Measurements from ENCODE around the gene CLSTN1. TPM values are rescaled to one million over a fixed set of nuclear protein-coding genes. Genes with fewer than 3 reads are reported as not detected.

CLSTN1 gene
- polyA plus RNA-seq, 1 of the 3 experiments (the other 2 are of a cell fraction), result 59.6 TPM

GRCh38 chr1:9824702-9825089 is 931 bp upstream of the CLSTN1 start:
- Histone ChIP-seq H3K9ac (no peak overlapping the region), H3K27ac (ENCODE audit: low read depth in 2 of 2, low read length in 1 of 2) (no peak overlapping the region), H3K79me2 (ENCODE audit: insufficient read depth) (peaks cover 33% of the 10 kb centered on the region), H3K4me3 (ENCODE audit: low read depth in 2 of 2, low read length in 1 of 2) (peak overlapping the region in 1 of 2 experiments; percentile 58; a peak in 1 of 4 replicates), H3K36me3 (replicated peaks in 1 of 2; ENCODE audit: control insufficient read depth in 1 of 2, insufficient read depth in 2 of 2, low read length in 1 of 2) (peaks cover 0 to 1% of the 10 kb centered on the region in 2 experiments), H4K20me1 (ENCODE audit: insufficient read depth) (peaks cover 25% of the 10 kb centered on the region), H3K9me3 (no peaks in the 10 kb centered on the region), H2AFZ (ENCODE audit: low read depth) (peak overlapping the region; percentile 83; the same call in 1 of the 2 replicates), H3K27me3 (ENCODE audit: insufficient read depth) (no peaks in the 10 kb centered on the region), H3K9me2 (no peaks in the 10 kb centered on the region), H3K4me2 (peak overlapping the region; percentile 47; the same call in 1 of the 2 replicates), H3K4me1 (ENCODE audit: control insufficient read depth in 1 of 2, insufficient read depth in 2 of 2, low read depth in 1 of 2, low read length in 1 of 2) (peaks cover 0 to 21% of the 10 kb centered on the region in 2 experiments; a peak in 3 of 4 replicates), H3F3A (replicated peaks; ENCODE audit: insufficient read depth) (peaks cover 27% of the 10 kb centered on the region)
- TF ChIP-seq FOXM1 (IDR thresholded peaks at IDR 0.05; ENCODE audit: low read depth), result no peak
- no peak for DNase-seq
- ChIA-PET CTCF (interaction anchor here (0.8 kb wide), 1 partner anchor 11 kb away, joined by 3 read pairs; no protein-coding TSS in a partner anchor), POLR2A (no interaction called here)
- WGBS (ENCODE audit: low lambda C conversion rate), result 76% methylated on average over 11 of the region's 12 CpGs

GRCh38 chr1:9823693-9823942 is 147 bp downstream of the CLSTN1 start:
- Histone ChIP-seq H3F3A (replicated peaks; ENCODE audit: insufficient read depth) (peaks cover 30% of the 10 kb centered on the region), H3K4me1 (ENCODE audit: control insufficient read depth in 1 of 2, insufficient read depth in 2 of 2, low read depth in 1 of 2, low read length in 1 of 2) (peaks cover 0 to 21% of the 10 kb centered on the region in 2 experiments; a peak in 3 of 4 replicates), H3K9me2 (no peaks in the 10 kb centered on the region), H3K4me3 (ENCODE audit: low read depth in 2 of 2, low read length in 1 of 2) (peak overlapping the region; percentile 74 to 92), H4K20me1 (ENCODE audit: insufficient read depth) (peaks cover 25% of the 10 kb centered on the region), H2AFZ (ENCODE audit: low read depth) (no peak overlapping the region), H3K36me3 (replicated peaks in 1 of 2; ENCODE audit: control insufficient read depth in 1 of 2, insufficient read depth in 2 of 2, low read length in 1 of 2) (peaks cover 0 to 5% of the 10 kb centered on the region in 2 experiments), H3K27ac (ENCODE audit: low read depth in 2 of 2, low read length in 1 of 2) (peak overlapping the region in 1 of 2 experiments; percentile 69; a peak in 2 of 4 replicates), H3K9me3 (no peaks in the 10 kb centered on the region), H3K4me2 (no peak overlapping the region), H3K9ac (peak overlapping the region; percentile 76; the same call in 1 of the 2 replicates), H3K27me3 (ENCODE audit: insufficient read depth) (no peaks in the 10 kb centered on the region), H3K79me2 (ENCODE audit: insufficient read depth) (peaks cover 44% of the 10 kb centered on the region)
- DNase-seq, result peak; percentile 83
- TF ChIP-seq POLR2AphosphoS5 (IDR thresholded peaks at IDR 0.05; ENCODE audit: low read depth, low read length), result peak; percentile 38; the same call in 1 of the 2 replicates
- TF ChIP-seq RXRA (IDR thresholded peaks at IDR 0.05; ENCODE audit: borderline replicate concordance, low read depth), result no peak
- ChIA-PET POLR2A (no interaction called here), CTCF (no interaction called here)
- no CpG with 5 or more reads among the region's 40 CpGs for WGBS (ENCODE audit: low lambda C conversion rate)

GRCh38 chr1:9822897-9823692 is 670 bp downstream of the CLSTN1 start:
- Histone ChIP-seq H2AFZ (ENCODE audit: low read depth) (no peak overlapping the region), H3K27me3 (ENCODE audit: insufficient read depth) (no peaks in the 10 kb centered on the region), H3K9me3 (no peaks in the 10 kb centered on the region), H3K9me2 (no peaks in the 10 kb centered on the region), H3K9ac (peak overlapping the region; percentile 76), H3K36me3 (replicated peaks in 1 of 2; ENCODE audit: control insufficient read depth in 1 of 2, insufficient read depth in 2 of 2, low read length in 1 of 2) (peaks cover 0 to 5% of the 10 kb centered on the region in 2 experiments), H3F3A (replicated peaks; ENCODE audit: insufficient read depth) (peaks cover 30% of the 10 kb centered on the region), H4K20me1 (ENCODE audit: insufficient read depth) (peaks cover 25% of the 10 kb centered on the region), H3K27ac (ENCODE audit: low read depth in 2 of 2, low read length in 1 of 2) (peak overlapping the region in 1 of 2 experiments; percentile 69; a peak in 2 of 4 replicates), H3K4me1 (ENCODE audit: control insufficient read depth in 1 of 2, insufficient read depth in 2 of 2, low read depth in 1 of 2, low read length in 1 of 2) (peaks cover 0 to 21% of the 10 kb centered on the region in 2 experiments; a peak in 3 of 4 replicates), H3K4me2 (peak overlapping the region; percentile 94), H3K79me2 (ENCODE audit: insufficient read depth) (peaks cover 49% of the 10 kb centered on the region), H3K4me3 (ENCODE audit: low read depth in 2 of 2, low read length in 1 of 2) (peak overlapping the region; percentile 74 to 92)
- 2% methylated on average over 16 of the region's 71 CpGs for WGBS (ENCODE audit: low lambda C conversion rate)
- DNase-seq, result no peak
- TF ChIP-seq, protein P1, sequence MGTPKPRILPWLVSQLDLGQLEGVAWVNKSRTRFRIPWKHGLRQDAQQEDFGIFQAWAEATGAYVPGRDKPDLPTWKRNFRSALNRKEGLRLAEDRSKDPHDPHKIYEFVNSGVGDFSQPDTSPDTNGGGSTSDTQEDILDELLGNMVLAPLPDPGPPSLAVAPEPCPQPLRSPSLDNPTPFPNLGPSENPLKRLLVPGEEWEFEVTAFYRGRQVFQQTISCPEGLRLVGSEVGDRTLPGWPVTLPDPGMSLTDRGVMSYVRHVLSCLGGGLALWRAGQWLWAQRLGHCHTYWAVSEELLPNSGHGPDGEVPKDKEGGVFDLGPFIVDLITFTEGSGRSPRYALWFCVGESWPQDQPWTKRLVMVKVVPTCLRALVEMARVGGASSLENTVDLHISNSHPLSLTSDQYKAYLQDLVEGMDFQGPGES (IDR thresholded peaks at IDR 0.05; ENCODE audit: low read depth, low read length), result no peak
- TF ChIP-seq SIN3A (IDR thresholded peaks at IDR 0.05; ENCODE audit: borderline replicate concordance, low read depth, low read length), result no peak; the same call in 1 of the 2 replicates
- no peak for TF ChIP-seq POLR2AphosphoS5 (IDR thresholded peaks at IDR 0.05; ENCODE audit: low read depth, low read length)
- TF ChIP-seq RXRA (IDR thresholded peaks at IDR 0.05; ENCODE audit: borderline replicate concordance, low read depth), result no peak
- no peak for TF ChIP-seq FOXJ3 (CRISPR knock-in tag; IDR thresholded peaks at IDR 0.05)
- TF ChIP-seq RAD21 (IDR thresholded peaks at IDR 0.05; ENCODE audit: low read length), result no peak
- no peak for TF ChIP-seq MEF2A (IDR thresholded peaks at IDR 0.05; ENCODE audit: borderline replicate concordance, low read depth)
- TF ChIP-seq EP300 (IDR thresholded peaks at IDR 0.05; ENCODE audit: borderline replicate concordance in 1 of 2, low read depth in 1 of 2, low read length in 1 of 2), result no peak
- TF ChIP-seq NRF1 (IDR thresholded peaks at IDR 0.05; ENCODE audit: low read depth, low read length), result no peak
- TF ChIP-seq FOSL2 (IDR thresholded peaks at IDR 0.05; ENCODE audit: borderline replicate concordance, low read depth), result no peak
- no peak for TF ChIP-seq ELF1 (IDR thresholded peaks at IDR 0.05)
- TF ChIP-seq MXI1 (IDR thresholded peaks at IDR 0.05; ENCODE audit: low read depth, low read length), result no peak; the same call in 1 of the 2 replicates
- TF ChIP-seq, protein P2, sequence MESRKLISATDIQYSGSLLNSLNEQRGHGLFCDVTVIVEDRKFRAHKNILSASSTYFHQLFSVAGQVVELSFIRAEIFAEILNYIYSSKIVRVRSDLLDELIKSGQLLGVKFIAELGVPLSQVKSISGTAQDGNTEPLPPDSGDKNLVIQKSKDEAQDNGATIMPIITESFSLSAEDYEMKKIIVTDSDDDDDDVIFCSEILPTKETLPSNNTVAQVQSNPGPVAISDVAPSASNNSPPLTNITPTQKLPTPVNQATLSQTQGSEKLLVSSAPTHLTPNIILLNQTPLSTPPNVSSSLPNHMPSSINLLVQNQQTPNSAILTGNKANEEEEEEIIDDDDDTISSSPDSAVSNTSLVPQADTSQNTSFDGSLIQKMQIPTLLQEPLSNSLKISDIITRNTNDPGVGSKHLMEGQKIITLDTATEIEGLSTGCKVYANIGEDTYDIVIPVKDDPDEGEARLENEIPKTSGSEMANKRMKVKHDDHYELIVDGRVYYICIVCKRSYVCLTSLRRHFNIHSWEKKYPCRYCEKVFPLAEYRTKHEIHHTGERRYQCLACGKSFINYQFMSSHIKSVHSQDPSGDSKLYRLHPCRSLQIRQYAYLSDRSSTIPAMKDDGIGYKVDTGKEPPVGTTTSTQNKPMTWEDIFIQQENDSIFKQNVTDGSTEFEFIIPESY (IDR thresholded peaks at IDR 0.05; ENCODE audit: borderline replicate concordance, low read depth), result no peak
- TF ChIP-seq YY1 (IDR thresholded peaks at IDR 0.05; ENCODE audit: low read depth), result no peak
- ChIA-PET POLR2A (no interaction called here), CTCF (interaction anchor here (1.0 to 1.2 kb wide), 2 partner anchors 39 to 51 kb away, joined by 3 read pairs; no protein-coding TSS in a partner anchor)

All from SK-N-SH (cell line).